ENCODE measurements around the gene CDK17.

DNA sequence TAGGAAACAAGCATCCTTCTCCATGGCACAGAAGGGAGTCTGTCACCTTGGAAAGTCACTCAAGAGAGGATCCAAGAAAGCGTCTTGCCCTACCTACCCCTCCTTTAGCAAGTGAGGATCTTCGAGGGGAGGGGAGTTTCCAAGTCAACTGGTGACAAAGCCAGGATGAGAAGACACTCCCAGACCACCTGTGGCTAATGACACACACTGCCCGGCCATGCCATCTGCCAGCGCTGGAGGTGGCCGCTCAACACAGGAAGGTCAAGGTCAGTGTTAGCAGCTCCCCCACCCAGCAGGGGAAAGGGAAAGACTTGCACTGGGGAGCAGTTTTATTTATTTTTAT lies 164.8 kb downstream of the CDK17 start:
- TF ChIP-seq TOX (CRISPR knock-in tag; IDR thresholded peaks at IDR 0.05; ENCODE audit: borderline replicate concordance): no peak
- TF ChIP-seq ZNF70 (CRISPR knock-in tag; IDR thresholded peaks at IDR 0.05): no peak
- TF ChIP-seq CSDC2 (CRISPR knock-in tag; IDR thresholded peaks at IDR 0.05): no peak
